ENCODE data around the gene NAMPT.

Gene NAMPT

DNA sequence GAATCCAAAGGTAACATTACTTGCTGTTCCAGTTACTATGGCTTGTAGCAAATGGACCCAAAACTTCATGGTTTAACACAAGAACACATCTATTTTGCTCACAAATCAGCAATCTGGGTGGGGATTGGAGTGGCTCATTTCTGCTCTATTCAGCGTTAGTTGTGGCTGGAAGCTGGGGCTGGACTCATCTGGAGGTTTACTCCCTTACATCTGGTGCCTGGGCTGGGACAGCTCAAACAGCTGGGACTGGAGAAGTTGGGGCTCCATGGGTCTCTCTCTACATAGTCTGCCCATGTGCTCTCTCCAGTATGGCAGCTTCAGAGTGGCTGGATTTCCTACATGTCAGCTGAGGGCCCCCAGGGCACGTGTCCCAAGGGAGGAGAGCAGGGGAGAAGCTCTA lies 33.7 kb upstream of the NAMPT start:
- Histone ChIP-seq H3K9me3 (ENCODE audit: control insufficient read depth, insufficient read depth, low read length) (no peaks in the 10 kb centered on the region), H3K27ac (ENCODE audit: low read length) (no peak overlapping the region), H3K36me3 (ENCODE audit: control insufficient read depth, insufficient read depth, low read length) (no peaks in the 10 kb centered on the region), H3K4me3 (ENCODE audit: low read length) (no peak overlapping the region), H3K27me3 (ENCODE audit: control insufficient read depth, insufficient read depth, low read length) (no peaks in the 10 kb centered on the region), H3K4me1 (ENCODE audit: control insufficient read depth, insufficient read depth, low read length) (no peaks in the 10 kb centered on the region)
- DNase-seq (ENCODE audit: low read depth, low spot score): no peak
- no CpG with 5 or more reads among the region's 2 CpGs for WGBS (ENCODE audit: insufficient coverage, insufficient read length)

DNA sequence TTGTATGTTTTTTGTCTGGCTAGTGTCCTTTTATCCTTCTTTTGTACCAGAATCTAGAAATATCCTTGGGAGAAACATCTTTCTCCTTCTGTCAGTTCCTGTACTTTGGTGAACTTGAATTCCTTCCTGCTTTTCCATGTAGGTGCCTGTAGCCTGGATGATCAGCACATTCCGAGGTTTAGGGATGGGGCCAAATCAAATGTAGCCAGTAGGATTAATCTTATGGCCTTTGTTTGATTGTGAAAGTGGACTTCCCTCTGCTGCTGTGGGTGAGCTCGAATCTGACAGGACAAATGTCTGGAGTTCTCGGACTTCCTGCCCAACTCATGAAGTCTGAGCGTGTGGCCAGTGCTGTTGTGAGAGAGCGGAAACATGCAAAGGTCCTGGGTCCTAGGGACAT lies 33.2 kb upstream of the NAMPT start:
- no CpG with 5 or more reads among the region's 5 CpGs for WGBS (ENCODE audit: insufficient coverage, insufficient read length)
- no peak for DNase-seq (ENCODE audit: low read depth, low spot score)
- H3K36me3 ChIP-seq (ENCODE audit: control insufficient read depth, insufficient read depth, low read length): no peaks in the 10 kb centered on the region
- no peaks in the 10 kb centered on the region for H3K27me3 ChIP-seq (ENCODE audit: control insufficient read depth, insufficient read depth, low read length)
- no peak overlapping the region for H3K4me3 ChIP-seq (ENCODE audit: low read length)
- H3K9me3 ChIP-seq (ENCODE audit: control insufficient read depth, insufficient read depth, low read length): no peaks in the 10 kb centered on the region
- H3K27ac ChIP-seq (ENCODE audit: low read length): no peak overlapping the region
- H3K4me1 ChIP-seq (ENCODE audit: control insufficient read depth, insufficient read depth, low read length): no peaks in the 10 kb centered on the region

DNA sequence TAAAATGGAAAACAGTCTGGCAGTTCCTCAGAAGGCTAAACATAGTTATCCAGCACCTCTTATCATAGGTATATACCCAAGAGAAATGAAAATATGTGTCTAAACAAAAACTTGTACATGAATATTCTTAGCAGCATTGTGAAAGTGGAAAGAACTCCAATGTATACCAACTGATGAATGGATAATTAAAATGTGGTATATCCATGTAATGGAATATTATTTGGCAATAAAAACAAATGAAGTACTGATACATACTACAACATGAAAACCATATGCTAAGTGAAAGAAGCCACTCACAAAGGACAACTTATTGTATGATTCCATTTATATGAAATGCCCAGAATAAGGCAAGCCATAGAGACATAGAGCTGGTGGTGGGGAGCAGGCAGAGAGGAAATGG lies 32.2 kb upstream of the NAMPT start:
- Histone ChIP-seq H3K9me3 (ENCODE audit: control insufficient read depth, insufficient read depth, low read length) (no peaks in the 10 kb centered on the region), H3K4me3 (ENCODE audit: low read length) (no peak overlapping the region), H3K4me1 (ENCODE audit: control insufficient read depth, insufficient read depth, low read length) (no peaks in the 10 kb centered on the region), H3K27me3 (ENCODE audit: control insufficient read depth, insufficient read depth, low read length) (no peaks in the 10 kb centered on the region), H3K36me3 (ENCODE audit: control insufficient read depth, insufficient read depth, low read length) (no peaks in the 10 kb centered on the region), H3K27ac (ENCODE audit: low read length) (no peak overlapping the region)
- DNase-seq (ENCODE audit: low read depth, low spot score): no peak

DNA sequence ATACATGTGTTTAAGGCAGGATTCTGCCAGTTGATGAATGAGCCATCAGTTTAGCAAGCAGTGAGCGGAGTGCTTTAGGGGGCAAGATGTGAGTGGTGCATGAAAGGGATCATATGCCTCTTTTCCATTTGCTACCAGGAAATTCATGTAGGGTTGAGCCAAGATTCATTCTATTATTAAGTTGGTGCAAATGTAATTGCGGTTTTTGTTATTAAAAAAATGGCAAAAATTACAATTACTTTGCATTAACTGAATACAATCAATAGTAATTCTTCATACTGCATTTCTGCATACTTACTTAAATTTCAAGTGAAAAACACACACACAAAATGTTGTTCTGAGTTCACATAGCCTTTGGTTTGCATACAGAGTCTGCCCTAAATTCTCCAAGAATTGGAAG lies 30.1 kb upstream of the NAMPT start:
- H3K4me1 ChIP-seq (ENCODE audit: control insufficient read depth, insufficient read depth, low read length): no peaks in the 10 kb centered on the region
- no peak overlapping the region for H3K4me3 ChIP-seq (ENCODE audit: low read length)
- H3K9me3 ChIP-seq (ENCODE audit: control insufficient read depth, insufficient read depth, low read length): no peaks in the 10 kb centered on the region
- WGBS (ENCODE audit: insufficient coverage, insufficient read length): no CpG with 5 or more reads among the region's 2 CpGs
- H3K27me3 ChIP-seq (ENCODE audit: control insufficient read depth, insufficient read depth, low read length): no peaks in the 10 kb centered on the region
- H3K27ac ChIP-seq (ENCODE audit: low read length): no peak overlapping the region
- H3K36me3 ChIP-seq (ENCODE audit: control insufficient read depth, insufficient read depth, low read length): no peaks in the 10 kb centered on the region
- DNase-seq (ENCODE audit: low read depth, low spot score): no peak

DNA sequence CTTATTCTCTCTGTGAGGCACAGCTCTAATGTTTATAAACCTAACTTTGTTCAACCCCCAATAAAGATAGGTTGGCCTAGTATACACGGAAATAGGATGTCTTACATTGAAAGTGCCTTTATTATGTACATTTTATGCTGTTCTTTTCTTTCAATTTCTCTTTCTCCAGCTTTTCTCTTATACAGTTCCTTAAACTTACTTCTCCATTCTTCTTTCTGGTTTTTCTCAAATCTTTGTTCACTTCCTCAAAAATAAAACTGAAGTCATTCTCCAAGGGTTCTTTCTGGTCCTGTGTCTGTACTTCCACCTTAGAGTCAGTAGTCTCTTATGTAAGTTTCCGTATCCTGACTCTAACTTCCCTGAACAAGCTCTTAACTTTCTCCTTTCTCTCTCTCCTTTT lies 29.2 kb upstream of the NAMPT start:
- no peak overlapping the region for H3K4me3 ChIP-seq (ENCODE audit: low read length)
- no peaks in the 10 kb centered on the region for H3K9me3 ChIP-seq (ENCODE audit: control insufficient read depth, insufficient read depth, low read length)
- H3K27ac ChIP-seq (ENCODE audit: low read length): no peak overlapping the region
- H3K36me3 ChIP-seq (ENCODE audit: control insufficient read depth, insufficient read depth, low read length): no peaks in the 10 kb centered on the region
- DNase-seq (ENCODE audit: low read depth, low spot score): no peak
- H3K4me1 ChIP-seq (ENCODE audit: control insufficient read depth, insufficient read depth, low read length): no peaks in the 10 kb centered on the region
- no CpG with 5 or more reads among the region's 2 CpGs for WGBS (ENCODE audit: insufficient coverage, insufficient read length)
- no peaks in the 10 kb centered on the region for H3K27me3 ChIP-seq (ENCODE audit: control insufficient read depth, insufficient read depth, low read length)

DNA sequence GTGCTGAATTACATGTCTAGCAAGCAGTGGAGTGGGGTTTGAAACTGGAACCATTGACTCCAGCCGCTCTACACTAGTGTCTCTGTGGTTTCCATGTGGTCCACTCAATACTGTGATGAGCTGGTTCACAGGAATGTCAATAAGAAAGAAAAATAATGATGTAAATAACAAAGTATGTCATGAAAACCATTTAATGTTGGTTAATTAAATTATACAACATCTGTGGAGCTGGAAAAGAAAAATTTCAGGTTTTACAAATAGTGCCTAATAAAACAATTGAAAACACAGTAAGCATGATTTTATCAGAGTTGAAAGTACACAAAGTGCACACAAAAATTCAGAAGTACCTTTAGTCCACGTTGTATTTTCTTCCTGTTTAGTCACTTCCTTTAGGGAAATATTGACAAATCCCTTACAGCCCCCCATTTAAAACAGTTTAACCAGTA lies 28.7 kb upstream of the NAMPT start:
- Histone ChIP-seq H3K27me3 (ENCODE audit: control insufficient read depth, insufficient read depth, low read length) (no peaks in the 10 kb centered on the region), H3K9me3 (ENCODE audit: control insufficient read depth, insufficient read depth, low read length) (no peaks in the 10 kb centered on the region), H3K4me3 (ENCODE audit: low read length) (no peak overlapping the region), H3K36me3 (ENCODE audit: control insufficient read depth, insufficient read depth, low read length) (no peaks in the 10 kb centered on the region), H3K27ac (ENCODE audit: low read length) (no peak overlapping the region), H3K4me1 (ENCODE audit: control insufficient read depth, insufficient read depth, low read length) (no peaks in the 10 kb centered on the region)
- DNase-seq (ENCODE audit: low read depth, low spot score): no peak
- no CpG with 5 or more reads among the region's 2 CpGs for WGBS (ENCODE audit: insufficient coverage, insufficient read length)

DNA sequence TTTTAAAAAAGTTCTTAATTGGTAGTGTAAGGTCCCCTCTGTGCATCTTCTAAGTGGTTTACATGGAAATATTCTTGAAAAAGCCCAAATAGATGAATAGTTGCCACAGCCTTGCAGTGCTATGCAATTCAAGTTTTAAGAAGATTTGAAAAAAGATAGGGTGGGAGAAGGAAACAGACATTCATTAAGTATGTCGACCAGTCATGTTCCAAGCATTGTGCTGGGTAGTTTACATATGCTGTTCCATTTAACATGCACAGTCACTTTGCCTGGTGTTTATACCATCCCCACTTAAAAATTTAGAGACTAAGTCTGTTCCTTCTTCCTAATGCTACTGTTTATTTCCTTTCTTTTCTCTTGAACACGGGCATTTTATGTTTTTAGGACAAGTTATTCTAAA lies 28.1 kb upstream of the NAMPT start:
- no peak for DNase-seq (ENCODE audit: low read depth, low spot score)
- Histone ChIP-seq H3K27me3 (ENCODE audit: control insufficient read depth, insufficient read depth, low read length) (no peaks in the 10 kb centered on the region), H3K9me3 (ENCODE audit: control insufficient read depth, insufficient read depth, low read length) (no peaks in the 10 kb centered on the region), H3K27ac (ENCODE audit: low read length) (no peak overlapping the region), H3K4me1 (ENCODE audit: control insufficient read depth, insufficient read depth, low read length) (no peaks in the 10 kb centered on the region), H3K4me3 (ENCODE audit: low read length) (no peak overlapping the region), H3K36me3 (ENCODE audit: control insufficient read depth, insufficient read depth, low read length) (no peaks in the 10 kb centered on the region)
- WGBS (ENCODE audit: insufficient coverage, insufficient read length): no CpG with 5 or more reads among the region's 2 CpGs

DNA sequence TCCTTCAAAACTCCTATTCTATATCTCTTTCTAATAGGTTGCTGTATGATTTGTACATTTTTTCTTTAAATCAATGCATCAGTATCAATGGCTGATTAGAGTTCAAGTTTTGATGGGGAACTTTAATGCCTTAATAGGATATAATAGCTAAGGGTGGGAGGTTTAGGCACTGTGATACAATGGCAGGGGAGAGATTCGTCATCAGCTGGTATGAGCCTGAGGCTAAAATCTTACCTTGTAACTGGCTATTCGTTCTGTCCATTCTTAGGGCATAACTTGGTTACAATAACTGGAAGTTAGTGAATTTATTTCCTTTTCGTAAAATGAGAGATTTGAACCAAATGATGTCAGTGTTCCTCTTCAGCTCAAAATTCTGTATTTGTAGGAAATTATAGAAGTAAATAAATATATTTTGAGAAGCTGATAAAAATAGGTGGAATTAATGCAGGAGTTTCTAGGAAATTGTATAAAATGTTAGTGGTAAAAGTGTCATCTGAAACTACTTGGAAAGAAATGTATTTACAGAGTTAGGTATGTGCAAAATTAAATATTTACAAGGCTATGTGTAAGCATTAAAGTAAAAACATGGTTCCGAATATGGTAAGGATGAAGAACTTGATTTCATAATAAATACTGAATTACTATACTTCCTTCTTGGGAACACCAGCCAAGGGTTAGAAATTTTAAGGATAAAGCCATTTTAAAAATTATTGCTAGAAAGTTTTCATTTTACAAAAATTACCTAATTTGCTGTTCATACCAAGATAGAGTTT lies 27.5 kb upstream of the NAMPT start:
- no CpG with 5 or more reads among the region's 4 CpGs for WGBS (ENCODE audit: insufficient coverage, insufficient read length)
- Histone ChIP-seq H3K27ac (ENCODE audit: low read length) (no peak overlapping the region), H3K9me3 (ENCODE audit: control insufficient read depth, insufficient read depth, low read length) (no peaks in the 10 kb centered on the region)

DNA sequence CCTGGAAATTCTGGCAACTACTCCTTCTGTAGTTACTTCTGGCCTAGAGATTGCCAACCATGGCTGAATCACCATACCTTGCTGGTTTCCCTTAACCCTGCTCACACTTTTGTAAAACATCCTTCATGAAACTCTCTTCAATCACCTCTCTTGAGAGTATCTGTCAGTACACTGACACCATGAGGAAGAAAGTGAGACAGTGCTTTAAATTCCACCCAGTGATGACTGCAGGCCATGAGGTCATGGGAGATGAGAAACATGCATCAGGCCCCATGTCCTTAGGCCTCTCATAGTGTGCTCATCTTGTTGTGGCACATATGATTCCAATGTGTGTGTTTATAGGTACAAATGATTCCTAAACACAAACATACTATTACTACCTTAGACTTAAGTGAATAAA lies 24.6 kb upstream of the NAMPT start:
- no peak for DNase-seq (ENCODE audit: low read depth, low spot score)

More for the DNA sequence above, 27.5 kb upstream of the NAMPT start:
- no peaks in the 10 kb centered on the region for H3K36me3 ChIP-seq (ENCODE audit: control insufficient read depth, insufficient read depth, low read length)
- no peak overlapping the region for H3K4me3 ChIP-seq (ENCODE audit: low read length)
- no peak for DNase-seq (ENCODE audit: low read depth, low spot score)
- no peaks in the 10 kb centered on the region for H3K4me1 ChIP-seq (ENCODE audit: control insufficient read depth, insufficient read depth, low read length)
- H3K27me3 ChIP-seq (ENCODE audit: control insufficient read depth, insufficient read depth, low read length): no peaks in the 10 kb centered on the region

DNA sequence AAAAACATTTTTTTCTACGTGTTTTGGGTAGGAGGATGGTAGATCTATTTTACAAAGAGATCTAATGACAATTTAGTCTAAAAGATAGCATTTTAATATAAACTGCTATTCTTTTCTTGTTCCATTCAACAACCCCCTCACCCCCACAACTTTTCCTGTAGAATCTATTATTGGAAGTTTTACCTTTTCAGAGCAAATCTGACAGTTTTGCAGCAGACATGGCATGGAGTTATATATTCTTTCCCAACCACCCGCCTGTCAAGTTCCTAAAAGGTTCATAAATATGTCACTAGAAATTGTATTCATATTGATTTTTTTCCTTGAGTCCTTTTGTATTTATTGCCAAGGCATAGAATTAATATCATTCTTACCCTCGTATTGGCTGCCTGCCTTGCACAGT lies 21.5 kb upstream of the NAMPT start:
- DNase-seq (ENCODE audit: low read depth, low spot score): no peak
- Histone ChIP-seq H3K27ac (ENCODE audit: low read length) (no peak overlapping the region), H3K4me3 (ENCODE audit: low read length) (no peak overlapping the region), H3K4me1 (ENCODE audit: control insufficient read depth, insufficient read depth, low read length) (no peaks in the 10 kb centered on the region), H3K36me3 (ENCODE audit: control insufficient read depth, insufficient read depth, low read length) (no peaks in the 10 kb centered on the region), H3K27me3 (ENCODE audit: control insufficient read depth, insufficient read depth, low read length) (no peaks in the 10 kb centered on the region), H3K9me3 (ENCODE audit: control insufficient read depth, insufficient read depth, low read length) (no peaks in the 10 kb centered on the region)
- no CpG with 5 or more reads among the region's 3 CpGs for WGBS (ENCODE audit: insufficient coverage, insufficient read length)

More for the DNA sequence above, 24.6 kb upstream of the NAMPT start:
- Histone ChIP-seq H3K36me3 (ENCODE audit: control insufficient read depth, insufficient read depth, low read length) (no peaks in the 10 kb centered on the region), H3K4me1 (ENCODE audit: control insufficient read depth, insufficient read depth, low read length) (no peaks in the 10 kb centered on the region), H3K4me3 (ENCODE audit: low read length) (no peak overlapping the region), H3K27me3 (ENCODE audit: control insufficient read depth, insufficient read depth, low read length) (no peaks in the 10 kb centered on the region), H3K9me3 (ENCODE audit: control insufficient read depth, insufficient read depth, low read length) (no peaks in the 10 kb centered on the region), H3K27ac (ENCODE audit: low read length) (no peak overlapping the region)

DNA sequence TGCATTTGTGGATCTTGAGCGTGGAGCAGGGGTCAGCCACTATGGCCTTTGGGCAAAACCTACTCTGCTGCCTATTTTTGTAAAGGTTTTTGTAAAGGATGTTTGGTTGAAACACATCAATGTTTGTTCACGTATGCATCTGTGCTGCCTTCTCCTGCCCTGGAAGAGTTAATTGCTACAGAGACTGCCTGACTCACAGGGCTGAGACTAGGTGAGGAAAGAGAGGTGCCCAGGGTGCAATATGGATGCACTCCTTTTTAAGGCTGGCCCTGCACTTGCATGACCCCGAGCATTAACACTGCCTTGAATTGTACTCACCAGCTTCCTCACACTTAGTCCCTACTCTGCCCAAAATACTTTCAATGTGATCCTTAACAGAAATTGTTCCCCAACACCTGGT lies 20.9 kb upstream of the NAMPT start:
- Histone ChIP-seq H3K36me3 (ENCODE audit: control insufficient read depth, insufficient read depth, low read length) (no peaks in the 10 kb centered on the region), H3K27ac (ENCODE audit: low read length) (no peak overlapping the region), H3K9me3 (ENCODE audit: control insufficient read depth, insufficient read depth, low read length) (no peaks in the 10 kb centered on the region), H3K4me3 (ENCODE audit: low read length) (no peak overlapping the region), H3K4me1 (ENCODE audit: control insufficient read depth, insufficient read depth, low read length) (no peaks in the 10 kb centered on the region), H3K27me3 (ENCODE audit: control insufficient read depth, insufficient read depth, low read length) (no peaks in the 10 kb centered on the region)
- WGBS (ENCODE audit: insufficient coverage, insufficient read length): no CpG with 5 or more reads among the region's 3 CpGs
- DNase-seq (ENCODE audit: low read depth, low spot score): no peak
